ENCODE measurements around the gene AKR1C2.
"Not testable (repeated sequence)": the region's sequence is repeated elsewhere in the genome, so short reads cannot be mapped to it uniquely, and the experiment has no call there.

The AKR1C2 gene

DNA sequence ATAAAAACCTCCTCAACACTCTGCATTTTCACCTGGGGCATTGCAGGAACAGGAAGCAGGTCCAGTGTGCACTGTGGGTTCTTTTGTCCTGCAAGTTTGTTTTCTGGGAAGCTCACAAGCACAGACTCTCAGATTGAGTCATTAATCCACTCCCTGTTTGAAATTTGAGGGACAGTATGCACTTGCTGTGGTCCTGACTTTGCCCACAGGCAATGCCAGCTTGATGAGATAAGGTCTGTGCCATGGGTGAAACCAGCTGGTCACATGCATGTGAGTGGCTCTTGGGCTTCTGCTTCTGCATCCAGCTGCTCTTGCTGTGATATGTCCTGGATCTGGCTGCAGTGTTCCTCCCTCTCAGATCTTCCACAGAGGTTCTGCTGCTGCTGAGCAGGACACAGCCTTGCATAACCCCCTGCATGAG is 21.8 kb upstream of the AKR1C2 start:
- DNase-seq (ENCODE audit: low read depth, low spot score): not testable (repeated sequence)

DNA sequence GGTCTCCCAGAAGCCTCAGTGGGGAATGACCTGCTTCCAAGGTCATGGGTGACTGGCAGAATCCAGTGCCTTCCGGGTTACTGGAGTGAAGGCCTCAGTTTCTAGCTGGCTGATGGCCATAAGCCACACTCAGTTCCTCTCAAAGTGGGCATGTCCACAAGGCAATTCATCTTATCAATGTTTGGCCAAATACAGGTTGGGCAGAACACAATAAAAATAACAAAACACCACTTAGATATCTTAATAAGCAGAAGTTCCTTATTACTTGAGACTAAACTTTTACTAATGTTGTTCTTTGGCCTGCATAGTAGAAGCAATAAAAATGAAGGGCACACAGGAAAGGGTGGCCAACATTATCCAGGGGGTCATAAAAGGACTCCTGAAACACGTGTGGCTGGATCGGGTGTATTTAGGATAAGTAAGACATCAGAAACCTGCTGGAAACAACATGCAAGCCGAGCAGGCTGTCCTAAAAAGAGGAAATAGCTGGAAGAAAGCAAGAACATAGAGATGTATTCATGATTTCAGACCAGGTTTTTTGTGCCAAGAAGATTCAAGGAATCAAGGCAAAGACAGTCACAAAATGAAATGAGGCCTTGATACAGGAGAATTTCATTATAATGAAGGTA is 19.6 kb upstream of the AKR1C2 start:
- DNase-seq (ENCODE audit: low read depth, low spot score): no peak

DNA sequence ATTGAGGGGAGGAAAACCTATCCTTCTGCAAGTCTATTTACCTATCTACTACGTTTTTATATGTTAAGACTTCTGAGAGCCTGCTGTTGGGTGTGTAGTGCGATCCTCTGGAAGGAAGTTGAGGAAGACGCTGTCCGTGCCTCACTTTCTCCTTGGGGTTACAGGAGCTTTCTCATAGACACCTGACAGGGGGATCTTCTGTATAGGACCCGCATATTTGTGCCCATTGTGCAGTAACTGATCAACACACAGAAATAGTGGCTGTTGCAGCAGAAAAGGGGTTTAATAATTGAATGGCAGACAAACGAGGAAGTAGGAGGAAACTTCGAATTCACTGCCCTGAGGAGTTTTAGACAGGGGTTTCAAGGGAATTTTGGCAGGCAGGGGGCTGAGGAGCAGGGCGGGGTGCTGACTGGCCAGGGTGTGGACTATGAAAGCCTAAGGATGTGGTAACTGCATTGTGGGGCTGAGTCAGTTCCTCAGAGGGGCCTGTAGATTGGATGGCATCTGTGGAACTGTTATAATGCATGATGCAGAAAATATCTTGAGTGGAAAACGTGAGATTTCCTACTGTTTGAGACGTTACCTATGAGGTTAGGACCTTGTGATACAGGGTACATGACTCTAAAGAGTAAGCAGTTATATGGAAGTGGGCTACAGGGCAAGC is 18.1 kb upstream of the AKR1C2 start:
- not testable (repeated sequence) for DNase-seq (ENCODE audit: low read depth, low spot score)

DNA sequence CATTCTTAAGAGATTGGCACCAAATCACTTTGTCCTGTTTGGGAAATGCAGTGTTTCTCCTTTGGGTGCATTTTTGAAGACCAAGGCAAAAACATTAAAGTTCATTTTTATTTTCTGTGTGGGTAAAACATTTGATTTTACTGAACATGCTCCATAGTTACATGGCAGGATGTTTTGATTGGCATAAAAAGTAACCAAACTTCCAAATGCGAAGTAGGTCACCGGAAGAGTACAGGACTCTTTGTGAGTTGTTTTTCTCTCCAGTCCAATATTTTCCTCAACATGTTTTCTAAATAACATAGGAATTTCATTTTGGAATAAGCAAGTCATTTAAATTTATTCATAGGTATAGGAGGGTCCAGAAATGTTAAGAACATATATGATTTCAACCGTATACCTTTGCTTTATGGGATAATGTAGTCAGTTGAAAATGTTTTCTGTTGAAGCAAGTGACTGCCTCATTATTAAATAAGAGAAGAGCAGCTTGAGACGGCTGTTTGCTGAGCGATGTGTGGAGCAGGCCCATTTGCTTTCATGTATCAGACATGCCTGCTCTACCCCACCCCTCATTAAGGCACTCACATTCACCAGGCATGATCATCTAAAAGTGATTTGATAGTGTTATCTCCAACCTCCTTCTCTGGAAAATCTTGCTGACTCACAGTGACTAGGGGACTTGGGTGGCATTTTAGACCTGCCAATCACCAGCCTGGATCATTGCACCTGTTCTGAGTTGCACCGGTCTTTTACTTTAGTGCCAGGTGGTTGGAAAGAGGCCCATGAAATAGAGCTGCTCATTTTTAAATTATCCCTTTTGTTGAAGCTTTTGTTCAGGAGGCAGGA is 16.3 kb upstream of the AKR1C2 start:
- not testable (repeated sequence) for DNase-seq (ENCODE audit: low read depth, low spot score)

DNA sequence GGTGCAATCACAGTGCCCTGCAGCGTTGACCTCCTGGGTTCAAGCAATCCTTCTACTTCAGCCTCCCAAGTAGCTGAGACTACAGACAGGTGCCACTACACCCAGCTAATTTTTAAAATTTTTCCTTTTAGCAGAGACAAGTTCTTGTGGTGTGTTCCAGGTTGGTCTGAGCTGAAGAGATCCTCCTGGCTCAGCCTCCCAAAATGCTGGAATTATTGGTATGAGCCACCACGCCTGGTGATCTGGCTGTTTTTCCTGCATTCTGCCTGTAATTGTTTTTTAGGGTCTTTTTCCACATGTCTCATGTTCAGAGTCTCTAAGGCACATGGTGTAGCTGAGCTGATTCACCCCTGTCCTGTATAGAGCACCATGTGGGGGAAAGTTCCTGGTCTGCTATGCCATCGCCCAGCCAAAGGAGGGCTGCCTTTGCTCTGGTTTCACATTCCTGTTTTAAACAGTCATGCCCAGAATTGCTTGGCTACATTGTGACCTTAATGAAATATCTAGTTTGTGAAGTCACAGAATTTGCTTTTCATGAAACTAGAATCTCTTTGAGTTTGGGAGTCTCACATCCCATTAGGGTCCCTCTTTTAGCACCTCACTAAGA is 15.1 kb upstream of the AKR1C2 start:
- DNase-seq (ENCODE audit: low read depth, low spot score): not testable (repeated sequence)

DNA sequence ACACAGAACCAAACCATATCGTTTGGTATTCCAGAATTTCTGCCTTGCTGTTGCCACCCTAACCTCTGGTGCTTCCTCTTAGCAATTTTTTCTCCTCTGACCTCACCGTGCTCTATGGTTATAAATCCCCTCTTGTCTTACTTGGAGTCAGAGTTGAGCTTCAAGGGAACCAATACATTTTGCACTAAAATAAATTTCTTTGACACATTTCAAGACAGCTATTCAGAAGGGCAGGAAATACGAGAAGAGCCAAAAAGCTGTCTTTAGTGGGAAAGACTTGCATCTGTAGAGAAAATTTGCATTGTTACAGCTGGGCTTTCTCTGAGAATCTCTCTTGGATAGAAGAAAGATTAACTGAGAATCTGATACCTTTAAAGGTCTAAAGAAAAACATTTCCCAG is 14.5 kb upstream of the AKR1C2 start:
- DNase-seq (ENCODE audit: low read depth, low spot score): no peak

DNA sequence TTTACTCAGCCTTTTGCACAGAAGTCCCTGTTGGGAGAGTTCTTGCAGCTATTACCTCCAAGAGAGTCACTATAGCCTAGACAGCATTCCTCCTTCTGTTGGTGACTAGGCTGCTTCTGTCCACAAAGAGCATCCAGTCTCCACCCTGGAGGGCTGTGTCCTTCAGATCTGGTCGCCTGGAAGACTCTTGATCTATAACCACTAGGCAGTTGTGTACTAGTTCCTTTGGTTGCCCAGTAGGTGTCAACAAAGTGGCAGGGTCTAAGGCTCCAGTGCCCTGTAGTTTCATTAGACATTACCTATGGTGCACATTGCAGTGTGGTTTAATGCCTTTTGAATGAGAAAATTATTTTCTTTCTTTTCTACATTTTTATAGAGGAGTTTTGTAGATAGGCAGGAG is 11.3 kb upstream of the AKR1C2 start:
- no peak for DNase-seq (ENCODE audit: low read depth, low spot score)

DNA sequence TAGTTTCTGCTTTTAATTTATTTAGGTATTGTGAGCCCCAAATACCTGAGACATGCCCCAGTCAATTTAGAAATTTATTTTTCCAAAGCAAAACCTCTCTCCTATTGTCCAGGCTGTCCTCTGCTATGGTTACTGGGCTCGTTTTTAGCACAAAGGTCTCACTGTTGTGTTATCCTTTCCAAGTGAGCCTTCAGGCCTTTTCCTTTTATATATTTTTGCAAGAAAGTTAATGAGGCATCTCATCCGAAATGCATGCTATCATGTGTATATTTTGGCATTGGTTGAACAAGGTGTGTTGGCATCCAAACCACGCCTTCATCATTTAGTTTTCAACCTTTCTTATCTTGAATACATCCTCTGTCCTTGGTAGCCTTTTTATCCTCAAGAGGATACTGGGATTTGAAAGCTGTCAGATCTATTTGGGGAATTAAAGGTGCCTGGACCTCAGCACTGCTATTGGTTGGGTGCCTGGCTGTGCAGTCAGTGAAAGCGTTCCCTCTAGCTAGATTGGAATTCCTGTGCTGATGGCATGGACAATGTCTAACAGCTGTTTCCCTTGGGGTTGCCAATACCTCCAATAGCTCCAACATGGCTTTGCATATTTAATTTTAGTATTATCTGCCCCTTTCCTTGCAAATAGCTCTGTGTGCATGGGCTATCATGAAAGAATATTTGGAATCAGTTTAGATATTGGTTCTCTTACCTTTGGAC is 10.7 kb upstream of the AKR1C2 start:
- not testable (repeated sequence) for DNase-seq (ENCODE audit: low read depth, low spot score)

DNA sequence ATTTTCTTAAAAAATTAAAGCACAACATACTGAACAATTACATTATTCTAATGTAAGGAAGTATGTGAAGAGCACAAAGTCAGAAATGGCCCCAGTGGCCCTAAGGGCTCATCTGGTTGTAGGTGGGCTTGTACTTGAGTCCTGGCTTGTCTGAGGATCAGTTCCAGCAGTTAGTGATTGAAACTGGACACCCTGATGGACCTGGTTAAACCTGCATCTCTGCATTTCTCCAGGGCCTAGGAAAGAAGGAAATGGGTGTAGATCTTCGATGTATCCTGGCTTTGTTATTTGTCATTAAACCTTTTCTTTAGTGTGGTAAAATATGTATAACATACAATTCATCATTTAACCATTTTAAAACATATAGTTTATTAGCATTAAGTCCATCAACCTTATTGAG is 9.7 kb upstream of the AKR1C2 start:
- DNase-seq (ENCODE audit: low read depth, low spot score): no peak

DNA sequence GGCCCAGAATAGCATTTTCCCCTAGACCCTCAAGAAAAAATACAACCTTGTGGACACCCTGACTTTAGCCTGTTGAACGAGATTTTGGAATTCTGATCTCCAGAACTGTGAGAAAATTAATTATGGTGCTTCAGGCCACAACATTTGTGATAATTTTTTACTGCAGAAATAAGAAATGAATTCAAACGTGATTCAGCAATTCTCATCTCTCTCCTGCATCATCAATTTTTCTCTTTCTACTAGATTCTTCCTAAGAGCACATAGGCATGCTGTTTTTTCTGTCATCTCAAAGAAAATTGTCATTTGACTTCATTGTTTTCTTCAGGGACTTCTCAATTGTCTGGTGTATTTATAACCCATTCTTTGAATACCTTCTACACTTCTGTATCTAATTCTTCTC is 8.9 kb upstream of the AKR1C2 start:
- no peak for DNase-seq (ENCODE audit: low read depth, low spot score)

DNA sequence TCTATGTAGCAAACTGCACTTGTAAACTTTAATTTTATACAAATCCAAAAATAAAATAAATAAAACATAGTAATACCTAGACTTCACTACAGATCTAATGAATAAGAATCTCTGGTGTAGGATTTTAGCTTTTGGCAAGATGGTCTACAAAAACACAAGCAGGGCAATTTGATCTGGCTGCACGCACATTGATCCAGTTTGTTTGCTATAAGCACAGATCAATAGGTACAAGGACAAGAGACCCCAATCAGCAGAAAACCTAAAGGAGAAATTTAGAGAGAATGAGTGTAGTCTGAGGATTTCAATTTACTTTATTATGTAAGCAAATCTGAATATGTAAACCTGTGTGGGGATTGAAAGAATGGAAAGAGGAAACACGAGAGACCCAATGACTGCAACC is 7.7 kb upstream of the AKR1C2 start:
- DNase-seq (ENCODE audit: low read depth, low spot score): not testable (repeated sequence)

DNA sequence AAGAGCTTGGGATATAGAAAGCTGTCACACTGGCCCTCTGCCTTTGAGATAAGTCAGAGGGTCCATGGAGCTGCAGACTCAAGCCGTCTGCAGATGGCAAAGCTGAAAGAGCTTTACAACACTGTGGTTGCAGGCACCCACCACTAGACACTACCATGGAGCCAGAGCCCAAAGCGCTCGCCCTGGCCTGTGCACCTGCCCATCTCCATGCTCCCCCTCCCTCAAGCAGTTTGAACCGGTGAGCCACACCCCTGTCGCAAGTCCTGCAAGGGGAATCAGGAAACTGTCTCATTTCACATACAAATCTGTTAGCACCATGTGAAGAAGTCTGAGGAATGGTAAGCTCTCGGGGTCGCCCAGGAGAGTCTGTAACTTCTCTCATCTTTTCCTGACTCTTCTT is 6.4 kb upstream of the AKR1C2 start:
- DNase-seq (ENCODE audit: low read depth, low spot score): not testable (repeated sequence)

DNA sequence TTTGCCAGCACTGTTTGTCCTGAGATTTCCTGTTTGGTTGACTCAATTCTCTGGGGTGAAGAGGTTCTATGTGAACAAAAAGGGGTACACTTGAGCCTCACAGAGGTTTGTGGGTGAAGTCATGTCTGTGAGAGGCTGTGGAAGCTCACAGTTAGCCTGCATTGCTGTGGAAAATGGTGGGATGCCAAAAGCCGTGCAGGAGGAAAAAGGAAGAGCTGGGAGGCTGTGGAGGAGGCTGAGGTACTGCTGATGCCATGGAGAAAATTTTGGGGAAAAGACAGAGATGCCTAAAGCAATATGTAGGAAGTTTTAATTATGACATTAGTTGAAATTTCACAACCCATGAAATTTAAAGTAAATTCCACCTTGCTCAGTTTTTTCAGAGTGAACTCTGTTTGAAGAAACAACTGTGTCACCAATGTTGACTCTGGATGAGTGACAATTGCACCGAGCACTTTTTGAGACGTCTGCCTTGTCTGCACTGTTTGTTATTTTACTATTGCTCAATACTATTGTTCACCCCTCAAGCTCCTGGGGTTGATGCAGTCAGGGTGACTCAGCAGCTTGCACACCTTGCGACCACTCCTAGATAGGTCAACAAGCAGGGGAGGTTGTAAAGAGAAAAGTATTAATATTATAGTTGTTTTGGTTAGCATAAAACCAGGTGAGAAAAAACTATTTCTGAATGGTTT is 5.3 kb upstream of the AKR1C2 start:
- not testable (repeated sequence) for DNase-seq (ENCODE audit: low read depth, low spot score)

DNA sequence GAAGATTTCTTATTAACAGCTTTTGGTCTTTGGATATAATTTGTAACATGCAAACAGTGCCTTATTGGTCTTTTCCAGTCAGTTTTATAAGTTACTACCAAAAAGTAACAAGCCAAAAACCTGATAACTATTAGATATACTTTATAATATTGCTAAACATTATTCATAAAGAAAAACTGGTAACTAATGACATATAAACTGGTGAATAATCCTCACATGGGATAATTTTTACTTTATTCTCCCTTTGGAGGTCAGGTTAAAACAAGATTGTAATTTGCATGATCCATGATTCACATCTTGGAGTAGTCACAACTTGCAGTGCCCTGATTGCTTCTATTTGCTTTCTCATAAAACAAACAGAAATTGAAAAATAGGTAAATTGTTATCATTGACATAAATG is 844 bp upstream of the AKR1C2 start:
- DNase-seq (ENCODE audit: low read depth, low spot score): not testable (repeated sequence)

DNA sequence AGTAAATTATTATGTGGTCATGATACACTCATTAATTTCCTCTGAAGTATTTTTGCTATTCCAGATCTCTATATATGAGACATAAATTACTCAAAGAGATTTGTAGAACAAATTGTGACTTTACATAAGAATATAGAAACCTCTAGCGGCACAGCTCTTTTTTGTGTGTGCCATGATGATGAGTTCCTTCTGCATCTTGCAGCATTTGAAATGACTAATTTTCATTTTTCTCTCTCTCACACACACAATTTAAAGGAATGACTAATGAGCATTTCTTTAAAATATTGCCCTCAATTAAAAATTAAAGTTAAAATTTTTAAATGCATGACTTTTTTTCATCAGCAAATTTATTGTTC is 351 bp upstream of the AKR1C2 start:
- not testable (repeated sequence) for DNase-seq (ENCODE audit: low read depth, low spot score)

DNA sequence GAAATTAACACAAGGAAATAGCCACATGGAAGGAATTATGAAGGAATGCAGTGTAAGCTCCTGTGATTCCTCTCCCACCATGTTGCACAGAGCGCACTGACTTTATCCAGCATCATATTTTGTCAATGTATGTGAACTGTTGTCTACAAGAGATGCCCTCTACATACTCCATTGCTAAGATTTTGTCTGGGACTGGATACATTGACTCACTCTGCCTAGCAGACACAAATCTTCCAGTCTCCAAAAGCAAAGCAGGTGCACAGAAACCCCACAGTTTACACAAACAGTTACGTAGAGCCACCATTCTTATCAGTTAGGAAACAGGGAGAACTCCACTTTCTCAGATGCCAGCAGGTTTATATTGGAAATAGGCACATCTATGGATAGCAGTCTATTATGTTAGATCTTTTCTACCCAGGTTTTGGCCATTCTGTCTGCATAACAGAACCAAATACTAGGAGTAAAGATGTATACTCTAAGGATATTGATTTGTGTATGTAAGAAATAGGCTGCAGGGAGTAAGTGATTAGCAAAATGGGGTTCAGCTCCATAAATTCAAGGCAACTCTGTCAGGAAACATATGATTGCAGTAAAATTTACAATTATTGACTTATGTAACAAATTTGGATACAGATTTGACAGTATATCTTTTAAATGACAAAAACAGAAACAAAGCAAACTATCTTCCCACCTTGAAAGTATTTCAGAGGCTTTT is 1.5 kb downstream of the AKR1C2 start:
- DNase-seq (ENCODE audit: low read depth, low spot score): no peak

DNA sequence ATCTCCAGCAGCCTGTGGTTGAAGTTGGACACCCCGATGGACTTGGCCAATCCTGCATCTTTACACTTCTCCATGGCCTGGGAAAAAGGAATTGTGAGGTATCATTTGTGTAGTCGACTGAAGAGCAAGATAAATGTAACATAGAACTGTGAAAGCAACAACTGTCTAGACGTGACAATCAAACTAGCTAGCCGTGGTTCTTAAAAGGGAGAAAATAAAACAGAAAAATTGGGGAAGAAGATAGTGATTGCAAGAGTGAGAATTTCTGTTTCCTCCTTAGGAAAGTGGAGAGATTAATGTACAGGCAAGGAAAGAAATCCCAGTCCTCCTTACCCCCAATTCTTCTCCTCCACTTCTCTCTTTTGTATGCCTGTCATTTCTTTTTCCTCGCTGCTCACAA is 5.0 kb downstream of the AKR1C2 start:
- no peak for DNase-seq (ENCODE audit: low read depth, low spot score)

DNA sequence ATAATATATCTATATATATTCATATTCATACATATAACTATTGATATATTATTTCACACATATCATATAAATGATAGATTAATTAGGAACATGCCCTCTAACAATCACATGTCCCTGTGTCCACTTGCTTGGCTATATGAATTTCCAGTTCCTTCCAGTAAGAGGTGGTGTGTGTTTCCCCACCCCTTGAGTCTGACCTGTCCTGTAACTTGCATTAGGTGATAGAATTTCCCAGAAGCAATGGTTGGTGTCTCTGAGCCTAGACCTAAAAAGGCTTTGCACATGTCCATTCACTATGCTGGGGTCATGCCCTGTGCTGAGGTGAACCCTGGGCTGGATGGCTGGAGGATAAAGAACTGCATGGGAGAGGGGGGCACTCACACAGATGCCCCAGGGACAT is 9.4 kb downstream of the AKR1C2 start:
- DNase-seq (ENCODE audit: low read depth, low spot score): not testable (repeated sequence)

DNA sequence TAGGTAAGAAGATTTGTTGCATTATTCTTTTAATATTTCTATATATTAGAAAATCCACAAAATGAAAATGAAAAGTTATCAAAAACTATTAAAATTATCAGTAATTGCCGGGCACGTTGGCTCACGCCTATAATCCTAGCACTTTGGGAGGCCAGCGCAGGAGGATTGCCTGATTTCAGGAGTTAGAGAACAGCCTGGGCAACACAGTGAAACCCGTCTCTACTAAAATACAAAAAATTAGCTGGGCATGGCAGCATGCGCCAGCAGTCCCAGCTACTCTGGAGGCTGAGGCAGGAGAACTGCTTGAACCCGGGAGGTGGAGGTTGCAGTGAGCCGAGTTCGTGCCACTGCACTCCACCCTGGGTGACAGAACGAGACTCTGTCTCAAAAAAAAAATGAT is 11.1 kb downstream of the AKR1C2 start:
- not testable (repeated sequence) for DNase-seq (ENCODE audit: low read depth, low spot score)

DNA sequence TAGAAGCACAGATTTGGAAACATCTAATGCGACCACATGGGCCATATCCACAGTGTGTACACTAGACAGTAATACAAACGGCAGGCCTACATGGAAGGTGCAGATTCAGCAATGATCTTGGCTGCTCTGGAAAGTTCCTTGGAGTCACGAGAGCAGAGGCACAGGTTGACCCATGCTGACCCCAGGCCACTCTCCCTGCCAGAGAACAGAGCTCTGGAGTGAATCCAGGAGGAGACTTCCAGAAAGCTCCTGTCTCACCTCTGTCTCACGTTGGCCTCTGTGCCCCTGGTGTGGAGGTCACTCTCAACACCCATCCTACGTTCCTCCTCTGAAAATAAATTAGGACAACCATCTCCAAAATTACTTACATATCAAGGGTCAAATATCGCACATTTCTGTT is 12.2 kb downstream of the AKR1C2 start:
- not testable (repeated sequence) for DNase-seq (ENCODE audit: low read depth, low spot score)

Data from iPS DF 19.7 (cell line).